Liver (tissue), 2 donors: ENCODE results near the gene B4GALT1.

Experiments used
- CTCF ChIP-seq: fragments of 150-350 bp; IDR thresholded peaks from 2 replicates; pipeline ENCODE4 v1.5.1; 2017; ENCODE audit warnings: improper control_type of control experiment, low read depth, low read length; ENCODE audit not compliant: missing input control
- REST ChIP-seq: IDR thresholded peaks from 2 replicates; pipeline ENCODE4 v1.6.1; 2016; ENCODE audit warnings: antibody characterized with exemption, mild to moderate bottlenecking
- donor health status: healthy.

GRCh38 chr9:33190021-33190705 is 23.0 kb upstream of the B4GALT1 start:
- no peak for TF ChIP-seq REST
- TF ChIP-seq CTCF = no peak
